ENCODE data around the gene OTUB2. TPM values are rescaled to one million over a fixed set of nuclear protein-coding genes. Genes with fewer than 3 reads are reported as not detected.

The OTUB2 gene
- polyA plus RNA-seq, 3 donors: 0.11 to 0.53 (median 0.24) TPM

- WGBS, 3 donors: 77 to 87% (median 80%) methylated on average over 7 of the region's 7 CpGs
- H3K27ac ChIP-seq (ENCODE audit: low read depth, low read length): no peak overlapping the region
These were observed 20.6 kb downstream of the OTUB2 start for GRCh38 chr14:94046696-94047250.

GRCh38 chr14:94047581-94047980 is 21.4 kb downstream of the OTUB2 start:
- H3K27ac ChIP-seq (ENCODE audit: low read depth, low read length): no peak overlapping the region
- 82 to 94% (median 93%) methylated on average over 3 of the region's 3 CpGs for WGBS, 3 donors

DNA sequence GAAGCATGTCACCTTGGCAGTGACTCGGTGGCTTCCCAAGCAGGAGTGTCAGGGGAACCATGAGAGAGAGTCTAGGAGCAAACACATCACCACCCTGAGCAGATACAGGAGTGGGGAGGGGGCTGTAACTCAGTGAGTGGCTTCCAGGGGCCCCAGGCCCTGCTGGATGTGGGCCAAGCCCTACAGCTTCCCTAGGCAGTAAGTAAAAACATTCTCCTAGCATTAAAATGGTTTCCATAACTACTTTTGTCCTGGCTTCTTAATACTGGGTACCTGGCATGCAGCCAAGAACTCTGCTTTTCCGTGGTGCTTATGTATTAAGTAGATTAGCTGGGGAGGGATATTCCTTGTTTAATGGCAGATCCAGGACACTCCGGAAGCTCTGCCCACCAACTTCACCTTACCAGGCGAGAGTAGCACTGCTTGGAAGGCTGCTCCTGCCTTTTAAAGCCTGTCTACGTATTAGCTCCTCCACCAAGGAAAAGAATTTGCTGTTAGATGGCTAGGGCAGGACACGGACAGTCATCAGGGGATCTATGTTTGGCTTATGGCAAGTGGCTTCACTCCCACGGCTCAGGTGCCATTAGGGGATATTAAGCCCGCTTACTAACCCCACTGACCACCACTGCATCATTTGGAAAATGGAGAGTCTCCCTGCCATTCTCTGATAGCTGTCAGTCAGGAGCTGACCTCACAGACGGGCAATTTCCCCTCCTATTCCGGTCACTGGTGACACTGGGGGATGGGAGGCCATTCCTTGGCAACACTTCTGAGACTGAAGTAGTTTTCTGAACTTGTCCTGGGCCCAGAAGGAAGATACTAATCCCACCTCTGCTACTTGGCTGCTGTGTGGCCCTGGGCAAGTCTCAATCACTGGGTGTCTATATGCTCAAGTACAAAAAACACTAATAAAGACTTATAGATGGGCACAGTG is 22.8 kb downstream of the OTUB2 start:
- WGBS, 3 donors: 80 to 83% (median 81%) methylated on average over 10 of the region's 10 CpGs
- no peak overlapping the region for H3K27ac ChIP-seq (ENCODE audit: low read depth, low read length)

DNA sequence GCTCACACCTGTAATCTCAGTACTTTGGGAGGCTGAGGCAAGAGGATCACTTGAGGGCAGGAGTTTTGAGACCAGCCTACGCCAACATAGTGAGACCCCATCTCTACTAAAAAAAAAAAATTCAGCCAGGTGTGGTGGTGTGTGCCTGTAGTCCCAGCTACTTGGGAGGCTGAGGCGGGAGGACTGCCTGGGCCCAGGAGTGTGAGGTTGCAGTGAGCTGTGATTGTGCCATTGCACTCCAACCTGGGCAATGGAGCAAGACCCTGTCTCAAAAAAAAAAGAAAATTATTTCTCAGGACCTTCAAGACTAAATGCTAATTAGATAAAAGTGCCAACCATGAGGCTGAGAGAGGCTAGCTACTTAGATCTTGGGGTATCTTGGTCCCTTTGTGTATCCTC is 23.5 kb downstream of the OTUB2 start:
- 91 to 96% (median 94%) methylated on average over 1 to 2 of the region's 2 CpGs for WGBS, 3 donors
- no peak overlapping the region for H3K27ac ChIP-seq (ENCODE audit: low read depth, low read length)

DNA sequence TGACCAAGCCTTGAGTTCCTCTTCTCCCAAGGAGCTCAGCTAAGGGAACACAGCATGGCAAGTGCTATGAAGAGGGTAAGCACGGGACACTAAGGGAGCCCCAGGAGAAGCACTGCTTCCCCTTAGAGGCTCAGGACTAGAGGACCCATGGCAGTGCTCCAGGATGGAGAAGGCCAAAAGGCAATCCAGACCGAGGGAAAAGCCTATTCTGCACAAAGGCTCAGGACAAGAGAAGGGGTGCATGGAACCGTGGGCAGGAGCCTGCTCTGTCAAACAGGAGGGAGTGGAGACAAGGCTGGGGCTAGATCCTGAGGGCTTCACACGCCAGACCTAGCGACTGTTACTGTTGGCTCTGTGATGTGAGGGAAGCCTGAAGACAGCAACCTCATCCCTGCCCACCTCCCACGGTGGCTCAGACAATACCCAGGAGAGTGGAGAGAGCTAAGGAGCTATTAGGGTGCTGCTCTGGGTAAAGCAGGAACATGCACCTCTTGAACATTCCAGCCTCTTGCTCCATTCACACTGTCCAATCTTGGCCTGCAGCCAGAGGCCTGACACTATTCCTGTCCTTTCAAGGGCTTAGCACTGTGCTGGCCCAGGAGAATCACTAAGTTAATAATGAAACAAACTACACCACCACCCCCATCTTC is 24.2 kb downstream of the OTUB2 start:
- 81 to 86% (median 84%) methylated on average over 6 of the region's 6 CpGs for WGBS, 3 donors
- no peak overlapping the region for H3K27ac ChIP-seq (ENCODE audit: low read depth, low read length)

GRCh38 chr14:94051115-94051514 is 25.0 kb downstream of the OTUB2 start:
- 58 to 66% (median 64%) methylated on average over 9 of the region's 9 CpGs for WGBS, 3 donors
- no peak overlapping the region for H3K27ac ChIP-seq (ENCODE audit: low read depth, low read length)

DNA sequence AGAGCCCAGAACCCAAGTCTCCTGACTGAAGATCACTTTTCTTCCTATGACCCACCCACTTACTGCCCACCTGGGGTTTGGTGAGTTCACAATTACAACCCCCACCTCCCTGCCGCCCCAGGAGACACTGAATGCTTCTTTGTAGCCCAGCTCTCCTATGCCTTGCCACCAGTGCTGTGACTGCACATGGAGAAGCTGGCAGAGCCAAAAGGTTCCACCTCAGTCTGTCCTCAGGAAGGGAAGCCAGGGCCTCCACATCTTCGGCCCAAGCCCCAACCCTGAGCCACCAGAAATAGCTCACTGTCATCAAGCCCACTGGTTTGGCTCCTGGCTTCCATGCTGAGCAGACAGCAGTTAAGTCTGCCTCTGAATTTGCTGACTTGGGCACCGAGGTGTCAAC is 25.6 kb downstream of the OTUB2 start:
- H3K27ac ChIP-seq (ENCODE audit: low read depth, low read length): no peak overlapping the region
- 87 to 95% (median 89%) methylated on average over 3 of the region's 3 CpGs for whole genome bisulfite sequencing, 3 donors

GRCh38 chr14:94052199-94052598 is 26.1 kb downstream of the OTUB2 start:
- WGBS, 3 donors: 86 to 94% (median 87%) methylated on average over 1 of the region's 1 CpG
- H3K27ac ChIP-seq (ENCODE audit: low read depth, low read length): no peak overlapping the region

GRCh38 chr14:94052662-94053061 is 26.5 kb downstream of the OTUB2 start:
- WGBS, 3 donors: 83 to 93% (median 85%) methylated on average over 4 of the region's 4 CpGs
- H3K27ac ChIP-seq (ENCODE audit: low read depth, low read length): no peak overlapping the region

GRCh38 chr14:94054401-94054800 is 28.3 kb downstream of the OTUB2 start:
- H3K27ac ChIP-seq (ENCODE audit: low read depth, low read length): no peak overlapping the region
- 98 to 100% (median 100%) methylated on average over 1 of the region's 1 CpG for WGBS, 3 donors

GRCh38 chr14:94054936-94055335 is 28.8 kb downstream of the OTUB2 start:
- WGBS, 3 donors: 87 to 95% (median 90%) methylated on average over 7 of the region's 7 CpGs

GRCh38 chr14:94056579-94057308 is 30.6 kb downstream of the OTUB2 start:
- H3K27ac ChIP-seq (ENCODE audit: low read depth, low read length): no peak overlapping the region
- WGBS, 3 donors: 76 to 82% (median 81%) methylated on average over 6 of the region's 6 CpGs

More at GRCh38 chr14:94054936-94055335, 28.8 kb downstream of the OTUB2 start:
- no peak overlapping the region for H3K27ac ChIP-seq (ENCODE audit: low read depth, low read length)

DNA sequence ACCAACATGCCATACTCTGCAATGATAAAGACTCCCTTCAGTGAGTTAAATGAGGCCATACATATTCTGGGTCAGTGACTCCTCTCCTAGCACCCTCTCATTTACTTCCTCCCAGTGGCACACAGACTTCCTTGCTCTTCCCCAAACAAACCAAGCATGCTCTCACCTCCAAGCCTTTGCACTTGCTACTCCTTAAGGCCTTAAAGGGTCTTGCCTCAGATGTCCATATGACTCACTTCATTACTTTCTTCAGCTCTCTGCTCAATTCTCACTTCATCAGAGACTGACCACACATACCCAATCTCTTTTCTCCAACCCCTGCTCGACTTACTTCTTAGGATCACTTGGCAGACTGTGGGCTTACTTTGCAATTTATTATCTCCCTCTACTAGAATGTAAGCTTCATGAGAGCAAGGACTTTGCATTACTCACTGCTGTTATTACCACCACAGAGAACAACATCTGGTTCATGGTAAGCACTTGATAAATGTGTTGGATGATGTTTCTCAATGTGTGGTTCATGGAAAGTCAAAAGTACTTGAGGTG is 32.1 kb downstream of the OTUB2 start:
- whole genome bisulfite sequencing, 3 donors: 28 to 85% (median 77%) methylated on average over 1 of the region's 1 CpG
- H3K27ac ChIP-seq (ENCODE audit: low read depth, low read length): no peak overlapping the region

DNA sequence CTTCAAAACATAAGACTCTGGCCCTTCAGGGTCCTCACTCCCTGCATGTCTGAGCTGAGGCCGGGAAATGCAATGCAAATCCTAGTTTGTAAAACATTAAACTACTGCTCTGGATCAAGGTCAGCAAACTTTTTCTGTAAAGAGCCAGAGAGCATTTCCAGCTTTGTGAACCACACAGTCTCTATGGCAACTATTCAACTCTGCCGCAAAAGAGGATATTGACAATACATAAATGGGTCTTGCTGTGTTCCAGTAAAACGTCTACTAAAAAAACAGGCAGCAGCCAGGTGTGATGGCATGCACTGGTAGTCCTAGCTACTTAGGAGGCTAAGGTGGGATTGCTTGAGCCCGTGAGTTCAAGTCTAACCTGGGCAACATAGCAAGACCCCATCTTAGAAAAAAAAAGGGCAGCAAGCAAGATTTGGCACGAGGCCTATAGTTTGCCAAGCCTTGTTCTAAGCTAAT is 32.6 kb downstream of the OTUB2 start:
- 30 to 88% (median 81%) methylated on average over 5 of the region's 5 CpGs for WGBS, 3 donors
- H3K27ac ChIP-seq (ENCODE audit: low read depth, low read length): no peak overlapping the region

DNA sequence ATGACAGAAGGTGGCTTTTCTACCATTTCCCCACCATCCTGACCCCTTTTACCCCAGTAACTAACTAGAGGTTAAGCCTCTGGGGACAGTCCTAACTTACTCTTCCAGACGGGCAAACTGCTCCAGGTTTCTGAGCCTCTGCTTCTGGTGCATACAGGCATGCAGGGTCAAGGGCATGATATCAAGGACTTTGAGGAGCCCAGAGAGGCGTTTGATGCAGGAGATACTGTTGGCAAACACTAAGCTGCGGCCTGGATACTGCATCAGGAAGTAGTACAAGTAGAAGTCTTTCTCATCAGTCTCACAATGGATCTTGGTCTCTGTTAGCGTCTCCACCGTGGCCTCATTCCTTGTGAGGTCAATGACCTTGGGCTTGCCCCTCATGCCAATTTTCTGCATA is 33.9 kb downstream of the OTUB2 start:
- H3K27ac ChIP-seq (ENCODE audit: low read depth, low read length): no peak overlapping the region
- WGBS, 3 donors: 43 to 87% (median 74%) methylated on average over 5 of the region's 5 CpGs

GRCh38 chr14:94062344-94062940 is 36.3 kb downstream of the OTUB2 start:
- H3K27ac ChIP-seq (ENCODE audit: low read depth, low read length): no peak overlapping the region

GRCh38 chr14:94066089-94066676 is 40.0 kb downstream of the OTUB2 start:
- 64 to 78% (median 66%) methylated on average over 8 of the region's 8 CpGs for WGBS, 3 donors

More at GRCh38 chr14:94062344-94062940, 36.3 kb downstream of the OTUB2 start:
- WGBS, 3 donors: 77 to 85% (median 79%) methylated on average over 9 of the region's 9 CpGs

More at GRCh38 chr14:94066089-94066676, 40.0 kb downstream of the OTUB2 start:
- no peak overlapping the region for H3K27ac ChIP-seq (ENCODE audit: low read depth, low read length)
